ENCODE measurements around the gene SH2D1B. TPM values are rescaled to one million over a fixed set of nuclear protein-coding genes. Genes with fewer than 3 reads are reported as not detected.
A peak's percentile ranks its signal among the peaks of the same experiment; 100 is the strongest.

SH2D1B gene
- total and polyA plus RNA-seq, 9 of the 15 experiments (the other 6 are each of a cell fraction or from before 2014, with no cell fraction given): 5.6 to 19.6 (median 9.7) TPM

DNA sequence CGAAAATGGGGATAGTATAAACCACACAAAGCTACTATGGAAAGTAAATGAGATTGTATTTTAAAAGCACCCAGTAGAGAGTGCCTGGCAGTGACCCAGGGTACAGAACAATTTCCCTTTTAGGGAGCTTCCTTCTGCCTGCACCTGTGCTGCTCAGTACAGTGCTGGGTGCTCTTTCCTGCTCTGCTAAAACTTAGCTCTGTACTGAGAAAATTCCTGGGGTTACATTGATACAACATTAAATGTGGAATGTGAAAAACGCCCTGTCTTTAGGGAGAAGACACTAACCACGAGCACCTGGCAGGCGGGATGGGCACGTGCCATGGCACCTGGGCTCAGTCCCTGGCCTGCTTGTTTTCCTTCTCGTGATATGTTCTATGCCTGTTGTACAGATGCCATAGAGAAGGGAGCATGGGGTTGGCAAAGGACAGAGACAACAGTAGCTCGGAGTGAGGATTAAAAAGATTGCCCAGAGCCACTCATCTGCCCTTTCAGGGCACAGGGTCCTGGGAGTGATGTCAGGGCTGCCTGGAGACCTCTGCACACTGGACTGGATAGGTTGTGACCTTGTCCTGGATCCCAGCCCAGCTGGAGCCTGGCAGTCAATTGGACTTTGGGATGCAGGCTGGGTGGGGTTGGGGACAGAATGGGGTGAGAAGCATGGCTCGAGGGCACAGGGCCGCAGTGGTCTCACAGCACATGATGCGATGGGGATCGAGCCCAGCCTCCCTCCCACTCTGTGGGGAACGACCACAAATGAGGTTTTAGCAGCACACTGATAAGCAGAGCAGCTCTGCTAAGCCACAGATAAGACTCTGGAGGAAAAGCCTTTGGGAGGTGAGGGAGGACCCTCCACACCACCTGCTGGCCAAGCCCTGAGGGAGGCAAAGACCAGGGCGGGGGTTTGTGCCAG lies 39.5 kb downstream of the SH2D1B start (continued):
- TF ChIP-seq, protein P1, sequence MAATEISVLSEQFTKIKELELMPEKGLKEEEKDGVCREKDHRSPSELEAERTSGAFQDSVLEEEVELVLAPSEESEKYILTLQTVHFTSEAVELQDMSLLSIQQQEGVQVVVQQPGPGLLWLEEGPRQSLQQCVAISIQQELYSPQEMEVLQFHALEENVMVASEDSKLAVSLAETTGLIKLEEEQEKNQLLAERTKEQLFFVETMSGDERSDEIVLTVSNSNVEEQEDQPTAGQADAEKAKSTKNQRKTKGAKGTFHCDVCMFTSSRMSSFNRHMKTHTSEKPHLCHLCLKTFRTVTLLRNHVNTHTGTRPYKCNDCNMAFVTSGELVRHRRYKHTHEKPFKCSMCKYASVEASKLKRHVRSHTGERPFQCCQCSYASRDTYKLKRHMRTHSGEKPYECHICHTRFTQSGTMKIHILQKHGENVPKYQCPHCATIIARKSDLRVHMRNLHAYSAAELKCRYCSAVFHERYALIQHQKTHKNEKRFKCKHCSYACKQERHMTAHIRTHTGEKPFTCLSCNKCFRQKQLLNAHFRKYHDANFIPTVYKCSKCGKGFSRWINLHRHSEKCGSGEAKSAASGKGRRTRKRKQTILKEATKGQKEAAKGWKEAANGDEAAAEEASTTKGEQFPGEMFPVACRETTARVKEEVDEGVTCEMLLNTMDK (IDR thresholded peaks at IDR 0.05; ENCODE audit: borderline replicate concordance, insufficient read depth, low read depth, low read length, poor library complexity, severe bottlenecking): no peak
- TF ChIP-seq, protein P2, sequence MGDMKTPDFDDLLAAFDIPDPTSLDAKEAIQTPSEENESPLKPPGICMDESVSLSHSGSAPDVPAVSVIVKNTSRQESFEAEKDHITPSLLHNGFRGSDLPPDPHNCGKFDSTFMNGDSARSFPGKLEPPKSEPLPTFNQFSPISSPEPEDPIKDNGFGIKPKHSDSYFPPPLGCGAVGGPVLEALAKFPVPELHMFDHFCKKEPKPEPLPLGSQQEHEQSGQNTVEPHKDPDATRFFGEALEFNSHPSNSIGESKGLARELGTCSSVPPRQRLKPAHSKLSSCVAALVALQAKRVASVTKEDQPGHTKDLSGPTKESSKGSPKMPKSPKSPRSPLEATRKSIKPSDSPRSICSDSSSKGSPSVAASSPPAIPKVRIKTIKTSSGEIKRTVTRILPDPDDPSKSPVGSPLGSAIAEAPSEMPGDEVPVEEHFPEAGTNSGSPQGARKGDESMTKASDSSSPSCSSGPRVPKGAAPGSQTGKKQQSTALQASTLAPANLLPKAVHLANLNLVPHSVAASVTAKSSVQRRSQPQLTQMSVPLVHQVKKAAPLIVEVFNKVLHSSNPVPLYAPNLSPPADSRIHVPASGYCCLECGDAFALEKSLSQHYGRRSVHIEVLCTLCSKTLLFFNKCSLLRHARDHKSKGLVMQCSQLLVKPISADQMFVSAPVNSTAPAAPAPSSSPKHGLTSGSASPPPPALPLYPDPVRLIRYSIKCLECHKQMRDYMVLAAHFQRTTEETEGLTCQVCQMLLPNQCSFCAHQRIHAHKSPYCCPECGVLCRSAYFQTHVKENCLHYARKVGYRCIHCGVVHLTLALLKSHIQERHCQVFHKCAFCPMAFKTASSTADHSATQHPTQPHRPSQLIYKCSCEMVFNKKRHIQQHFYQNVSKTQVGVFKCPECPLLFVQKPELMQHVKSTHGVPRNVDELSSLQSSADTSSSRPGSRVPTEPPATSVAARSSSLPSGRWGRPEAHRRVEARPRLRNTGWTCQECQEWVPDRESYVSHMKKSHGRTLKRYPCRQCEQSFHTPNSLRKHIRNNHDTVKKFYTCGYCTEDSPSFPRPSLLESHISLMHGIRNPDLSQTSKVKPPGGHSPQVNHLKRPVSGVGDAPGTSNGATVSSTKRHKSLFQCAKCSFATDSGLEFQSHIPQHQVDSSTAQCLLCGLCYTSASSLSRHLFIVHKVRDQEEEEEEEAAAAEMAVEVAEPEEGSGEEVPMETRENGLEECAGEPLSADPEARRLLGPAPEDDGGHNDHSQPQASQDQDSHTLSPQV (IDR thresholded peaks at IDR 0.05): no peak; the same call in none of the 2 replicates
- TF ChIP-seq ZNF766 (CRISPR knock-in tag; conservative IDR thresholded peaks at IDR 0.05) (peak; percentile 91), JUN (IDR thresholded peaks at IDR 0.05; ENCODE audit: borderline replicate concordance, low read depth, low read length) (0 out of 2 replicates have a peak, but pooled peaks have one; percentile 46), JUN (CRISPR knock-in tag; IDR thresholded peaks at IDR 0.05; ENCODE audit: borderline replicate concordance) (0 out of 2 replicates have a peak, but pooled peaks have one; percentile 25), TAL1 (IDR thresholded peaks at IDR 0.05) (peak; percentile 97), TEAD1 (CRISPR knock-in tag; IDR thresholded peaks at IDR 0.05) (peak in 1 of 2 experiments; percentile 84; a peak in 3 of 4 replicates), RAD21 (CRISPR knock-in tag; conservative IDR thresholded peaks at IDR 0.05 in 1 of 2, IDR thresholded peaks at IDR 0.05 in 1 of 2) (peak in 1 of 2 experiments; percentile 54; a peak in 3 of 4 replicates), PRMT5 (CRISPR knock-in tag; IDR thresholded peaks at IDR 0.05) (no peak), ZNF583 (CRISPR knock-in tag; IDR thresholded peaks at IDR 0.05) (no peak), ZKSCAN1 (IDR thresholded peaks at IDR 0.05; ENCODE audit: low read depth, low read length) (peak; percentile 46; the same call in 1 of the 2 replicates), PYGO2 (tag; IDR thresholded peaks at IDR 0.05) (no peak), MCM5 (IDR thresholded peaks at IDR 0.05; ENCODE audit: low read depth) (no peak), RFX7 (CRISPR knock-in tag; IDR thresholded peaks at IDR 0.05) (no peak), MYBL2 (IDR thresholded peaks at IDR 0.05; ENCODE audit: low read depth) (no peak), MYBL2 (CRISPR knock-in tag; IDR thresholded peaks at IDR 0.05; ENCODE audit: borderline replicate concordance) (no peak)
- TF ChIP-seq, protein P3, sequence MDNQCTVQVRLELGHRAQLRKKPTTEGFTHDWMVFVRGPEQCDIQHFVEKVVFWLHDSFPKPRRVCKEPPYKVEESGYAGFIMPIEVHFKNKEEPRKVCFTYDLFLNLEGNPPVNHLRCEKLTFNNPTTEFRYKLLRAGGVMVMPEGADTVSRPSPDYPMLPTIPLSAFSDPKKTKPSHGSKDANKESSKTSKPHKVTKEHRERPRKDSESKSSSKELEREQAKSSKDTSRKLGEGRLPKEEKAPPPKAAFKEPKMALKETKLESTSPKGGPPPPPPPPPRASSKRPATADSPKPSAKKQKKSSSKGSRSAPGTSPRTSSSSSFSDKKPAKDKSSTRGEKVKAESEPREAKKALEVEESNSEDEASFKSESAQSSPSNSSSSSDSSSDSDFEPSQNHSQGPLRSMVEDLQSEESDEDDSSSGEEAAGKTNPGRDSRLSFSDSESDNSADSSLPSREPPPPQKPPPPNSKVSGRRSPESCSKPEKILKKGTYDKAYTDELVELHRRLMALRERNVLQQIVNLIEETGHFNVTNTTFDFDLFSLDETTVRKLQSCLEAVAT (IDR thresholded peaks at IDR 0.05): peak in 1 of 2 experiments; percentile 97; a peak in 2 of 4 replicates
